Brain microvascular endothelial cell (primary cell): ENCODE results near the gene ING2.

ENCODE experiments used
- DNase-seq: peaks from one replicate; pipeline ENCODE4 v3.0.0-alpha.2; 2020
- H3K27ac ChIP-seq: fragments of 250-450 bp; sonication (Bioruptor Pico); 2 replicates; pipeline ENCODE4 v1.5.1; 2020; ENCODE audit warnings: mild to moderate bottlenecking, moderate library complexity
- H3K27me3 ChIP-seq: fragments of 250-450 bp; sonication (Bioruptor Pico); replicated peaks from 2 replicates; pipeline ENCODE4 v1.5.1; 2020; ENCODE audit warnings: mild to moderate bottlenecking
- H3K36me3 ChIP-seq: fragments of 250-450 bp; sonication (Bioruptor Pico); replicated peaks from 2 replicates; pipeline ENCODE4 v1.5.1; 2020; ENCODE audit warnings: mild to moderate bottlenecking
- H3K4me3 ChIP-seq: 2 replicates; pipeline ENCODE4 v1.5.1; 2011; ENCODE audit warnings: low read depth, mild to moderate bottlenecking, control low read depth, low read length, moderate library complexity
- CTCF ChIP-seq: IDR thresholded peaks from 2 replicates; pipeline ENCODE4 v1.5.1; 2011; ENCODE audit warnings: low read depth, mild to moderate bottlenecking, moderate library complexity, low read length, control low read depth, inconsistent platforms; ENCODE audit errors: missing control alignments
- in situ Hi-C: cut with HindIII; loops from 2 replicates; pipeline ENCODE4 v1.10.0; 2017; ENCODE audit warnings: low sequenced_read_pairs, low pct_ligation_motif_present

Gene ING2

GRCh38 chr4:183504064-183504929 is 561 bp upstream of the ING2 start:
- Histone ChIP-seq H3K4me3 (peak overlapping the region; percentile 89), H3K36me3 (no peaks in the 10 kb centered on the region), H3K27ac (peak overlapping the region; percentile 99), H3K27me3 (no peaks in the 10 kb centered on the region)
- peak; percentile 26 for TF ChIP-seq CTCF
- in situ Hi-C loops: no loop called here
- peak; percentile 96 for DNase-seq

- Histone ChIP-seq H3K27me3 (no peaks in the 10 kb centered on the region), H3K27ac (peak overlapping the region; percentile 99), H3K36me3 (peaks cover 5% of the 10 kb centered on the region), H3K4me3 (peak overlapping the region; percentile 89)
- TF ChIP-seq CTCF: no peak
- peak; percentile 86 for DNase-seq
- in situ Hi-C loops: no loop called here
Measured at GRCh38 chr4:183505611-183506388, 942 bp downstream of the ING2 start.

- Histone ChIP-seq H3K27me3 (no peaks in the 10 kb centered on the region), H3K4me3 (peak overlapping the region; percentile 89), H3K36me3 (peaks cover 5% of the 10 kb centered on the region), H3K27ac (peak overlapping the region; percentile 99)
- no peak for TF ChIP-seq CTCF
- no peak for DNase-seq
- in situ Hi-C loops: no loop called here
Measured at GRCh38 chr4:183506389-183506735, 1.5 kb downstream of the ING2 start.

GRCh38 chr4:183507925-183508696 is 3.3 kb downstream of the ING2 start:
- DNase-seq: no peak
- TF ChIP-seq CTCF: no peak
- in situ Hi-C loops: no loop called here
- Histone ChIP-seq H3K4me3 (no peak overlapping the region), H3K27me3 (no peaks in the 10 kb centered on the region), H3K27ac (no peak overlapping the region), H3K36me3 (peaks cover 5% of the 10 kb centered on the region)

- TF ChIP-seq CTCF: no peak
- no peaks in the 10 kb centered on the region for H3K27me3 ChIP-seq
- no peak overlapping the region for H3K27ac ChIP-seq
- H3K4me3 ChIP-seq: no peak overlapping the region
- in situ Hi-C loops: no loop called here
- H3K36me3 ChIP-seq: peaks cover 5% of the 10 kb centered on the region
- no peak for DNase-seq
Measured at GRCh38 chr4:183508697-183509335, 4.0 kb downstream of the ING2 start.
